GM21619 (cell line): ENCODE data around the gene APOL3.
"Not testable (repeated sequence)": the region's sequence is repeated elsewhere in the genome, so short reads cannot be mapped to it uniquely, and the experiment has no call there.

Source experiments
- ATAC-seq: cut with Tn5 transposase; IDR thresholded peaks from one replicate; pipeline ENCODE4 v1.9.1; 2021; ENCODE audit not compliant: unreplicated experiment

The APOL3 gene

GRCh38 chr22:36104435-36104834, 56.1 kb downstream of the APOL3 start:
- no peak for ATAC-seq

- no peak for ATAC-seq
Observed at GRCh38 chr22:36103891-36104290, 56.7 kb downstream of the APOL3 start.

GRCh38 chr22:36102995-36103394, 57.6 kb downstream of the APOL3 start:
- no peak for ATAC-seq

DNA sequence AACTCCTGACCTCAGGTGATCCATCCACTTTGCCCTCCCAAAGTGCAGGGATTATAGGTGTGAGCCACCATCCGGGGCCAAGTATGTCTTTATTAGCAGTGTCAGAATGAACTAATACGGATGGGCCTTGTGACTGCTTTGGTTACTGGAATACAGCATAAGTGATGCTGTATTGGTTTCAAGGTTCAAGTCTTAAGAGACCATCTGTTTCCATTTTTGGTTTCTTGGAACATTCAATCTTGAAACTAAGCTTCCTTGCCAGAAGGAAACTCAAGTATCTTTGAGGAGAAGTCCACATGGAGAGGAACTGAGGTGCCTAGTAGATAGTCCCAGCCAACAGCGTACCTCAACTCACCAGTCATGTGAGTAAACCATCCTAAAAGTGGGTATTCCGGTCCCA, 58.8 kb downstream of the APOL3 start:
- no peak for ATAC-seq

GRCh38 chr22:36100908-36101307, 59.6 kb downstream of the APOL3 start:
- ATAC-seq, result not testable (repeated sequence)

DNA sequence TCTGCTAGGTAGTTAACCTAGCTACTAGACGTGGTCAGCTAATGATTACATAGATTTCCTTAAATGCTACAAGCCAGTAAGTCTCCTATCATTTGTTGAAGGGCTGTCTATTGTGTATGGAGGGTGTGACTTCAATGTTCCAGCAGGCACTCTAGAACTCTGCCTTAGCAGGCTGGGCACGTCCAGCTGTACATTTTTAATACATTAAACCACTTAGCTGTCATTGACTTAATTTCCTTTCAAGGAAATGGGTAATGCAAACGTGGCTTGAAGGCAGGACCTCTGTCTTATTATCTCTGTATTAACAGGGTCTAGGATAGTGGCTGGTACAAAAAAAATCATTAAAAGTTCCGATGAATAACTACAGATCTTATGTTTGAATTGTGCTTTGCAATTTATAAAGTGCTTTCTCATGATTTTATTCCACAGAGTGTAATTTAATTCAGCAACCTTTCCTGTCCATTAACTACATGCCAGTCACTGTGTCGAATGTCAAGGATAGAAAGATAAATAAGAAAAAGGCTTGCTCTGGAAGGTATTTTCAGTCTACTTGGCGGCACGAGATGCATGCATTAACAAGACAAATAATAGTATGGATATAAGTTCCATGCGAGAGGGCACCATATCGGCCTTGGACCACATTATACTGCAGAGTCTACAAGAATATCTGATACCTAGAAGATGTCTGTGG, 60.3 kb downstream of the APOL3 start:
- no peak for ATAC-seq

DNA sequence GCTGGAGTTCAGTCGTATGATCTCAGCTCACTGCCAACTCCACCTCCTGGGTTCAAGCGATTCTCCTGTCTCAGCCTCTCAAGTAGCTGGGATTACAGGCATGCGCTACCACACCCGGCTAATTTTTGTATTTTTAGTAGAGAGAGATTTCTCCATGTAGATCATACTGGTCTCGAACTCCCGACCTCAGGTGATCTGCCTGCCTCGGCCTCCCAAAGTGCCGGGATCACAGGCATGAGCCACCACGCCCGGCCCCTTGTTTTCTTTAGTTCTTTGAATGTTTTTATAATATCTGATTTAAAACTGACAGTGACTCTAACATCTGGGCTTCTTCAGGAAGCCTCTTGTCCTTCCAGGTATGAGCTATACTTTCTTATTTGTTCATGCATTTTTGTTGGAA, 61.0 kb downstream of the APOL3 start:
- ATAC-seq, result not testable (repeated sequence)

- no peak for ATAC-seq
Observed at GRCh38 chr22:36097880-36098279, 62.7 kb downstream of the APOL3 start.

DNA sequence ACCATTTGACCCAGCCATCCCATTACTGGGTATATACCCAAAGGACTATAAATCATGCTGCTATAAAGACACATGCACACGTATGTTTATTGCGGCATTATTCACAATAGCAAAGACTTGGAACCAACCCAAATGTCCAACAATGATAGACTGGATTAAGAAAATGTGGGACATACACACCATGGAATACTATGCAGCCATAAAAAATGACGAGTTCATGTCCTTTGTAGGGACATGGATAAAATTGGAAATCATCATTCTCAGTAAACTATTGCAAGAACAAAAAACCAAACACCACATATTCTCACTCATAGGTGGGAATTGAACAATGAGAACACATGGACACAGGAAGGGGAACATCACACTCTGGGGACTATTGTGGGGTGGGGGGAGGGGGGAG, 69.8 kb downstream of the APOL3 start:
- ATAC-seq, result not testable (repeated sequence)
